ENCODE data around the gene IL2RG.

IL2RG gene

GRCh38 chrX:71067089-71067488, 44.3 kb downstream of the IL2RG start:
- DNase-seq: no peak

GRCh38 chrX:71060127-71060526, 51.2 kb downstream of the IL2RG start:
- no peak for DNase-seq

- DNase-seq: no peak
These were observed 53.4 kb downstream of the IL2RG start for GRCh38 chrX:71057848-71058530.

Measured in DMS153 (cell line).